HepG2 (cell line): ENCODE measurements around the gene LPXN. TPM values are rescaled to one million over a fixed set of nuclear protein-coding genes. Genes with fewer than 3 reads are reported as not detected.
A peak's percentile ranks its signal among the peaks of the same experiment; 100 is the strongest.

Experiments used
- EP300 ChIP-seq, 3 experiments: sonication (generic) in 1 of 3; formaldehyde crosslinking in 1 of 3; IDR thresholded peaks; 2 replicates each; pipeline versions ENCODE4 v1.5.1 to v1.6.1; 2011 to 2020; ENCODE audit warnings: low read depth in 2 of 3, low read length in 2 of 3, borderline replicate concordance in 1 of 3, improper control_type of control experiment in 1 of 3, mild to moderate bottlenecking in 1 of 3, missing genetic modification reagents in 1 of 3, moderate library complexity in 1 of 3
- FOXK1 ChIP-seq: sonication (generic); formaldehyde crosslinking; IDR thresholded peaks from 2 replicates; pipeline ENCODE4 v1.4.0; 2020; ENCODE audit warnings: low read depth, missing genetic modification reagents, borderline replicate concordance
- SOX5 ChIP-seq: IDR thresholded peaks from 2 replicates; pipeline ENCODE4 v1.6.1; 2016; ENCODE audit warnings: borderline replicate concordance
- ZNF138 ChIP-seq: sonication (generic); formaldehyde crosslinking; IDR thresholded peaks from 2 replicates; pipeline ENCODE4 v1.5.0; 2020; ENCODE audit warnings: mild to moderate bottlenecking, low read depth, missing genetic modification reagents
- ZNF337 ChIP-seq: sonication (generic); formaldehyde crosslinking; IDR thresholded peaks from 2 replicates; pipeline ENCODE4 v1.5.1; 2020; ENCODE audit warnings: missing genetic modification reagents, low read depth, mild to moderate bottlenecking, borderline replicate concordance
- ZNF709 ChIP-seq: sonication (generic); formaldehyde crosslinking; IDR thresholded peaks from 2 replicates; pipeline ENCODE4 v1.5.0; 2020; ENCODE audit warnings: mild to moderate bottlenecking, missing genetic modification reagents
- ZNF772 ChIP-seq: sonication (generic); formaldehyde crosslinking; IDR thresholded peaks from 2 replicates; pipeline ENCODE4 v1.5.0; 2020; ENCODE audit warnings: mild to moderate bottlenecking, missing genetic modification reagents
- polyA plus RNA-seq, 8 experiments: library from polyadenylated mRNA; depleted of rRNA in 3 of 8; stranded (reverse) in 7 of 8; unstranded in 1 of 8; fragments of >200 nt; fragmentation: Illumina TruSeq in 4 of 8; extraction: Trizol in 4 of 8; gene quantifications; 2 replicates each; pipeline versions ENCODE4 v1.2.1 to v1.2.3, GENCODE V29; 2011 to 2016; ENCODE audit warnings: low read depth in 4 of 8, missing spikeins in 1 of 8, mixed read lengths in 1 of 8; ENCODE audit not compliant: insufficient read depth in 1 of 8
- total RNA-seq, 5 experiments: library from RNA; depleted of rRNA; stranded (reverse); fragments of >200 nt; fragmentation: Illumina TruSeq; extraction: Trizol; gene quantifications; 2 replicates each; pipeline ENCODE4 v1.2.3, GENCODE V29; 2016; ENCODE audit warnings: low read depth in 1 of 5
- TF ChIP-seq, protein P1 (sequence below): sonication (generic); formaldehyde crosslinking; IDR thresholded peaks from 2 replicates; pipeline ENCODE4 v1.4.0; 2020; ENCODE audit warnings: missing genetic modification reagents, borderline replicate concordance
- TF ChIP-seq, protein P2 (sequence below): sonication (generic); formaldehyde crosslinking; IDR thresholded peaks from 2 replicates; pipeline ENCODE4 v1.4.0; 2020; ENCODE audit warnings: missing genetic modification reagents
- TF ChIP-seq, protein P3 (sequence below): sonication (generic); formaldehyde crosslinking; IDR thresholded peaks from 2 replicates; pipeline ENCODE4 v1.5.1; 2020; ENCODE audit warnings: mild to moderate bottlenecking, missing genetic modification reagents, borderline replicate concordance
- TF ChIP-seq, protein P4 (sequence below): sonication (generic); formaldehyde crosslinking; IDR thresholded peaks from 2 replicates; pipeline ENCODE4 v1.4.0; 2020; ENCODE audit warnings: missing genetic modification reagents
- TF ChIP-seq, protein P5 (sequence below): sonication (generic); formaldehyde crosslinking; IDR thresholded peaks from 2 replicates; pipeline ENCODE4 v1.4.0; 2020; ENCODE audit warnings: missing genetic modification reagents

LPXN gene
- total and polyA plus RNA-seq, 2 of the 13 experiments (the other 11 are each of a cell fraction or from before 2014, with no cell fraction given) = 1.7 to 3.5 TPM

DNA sequence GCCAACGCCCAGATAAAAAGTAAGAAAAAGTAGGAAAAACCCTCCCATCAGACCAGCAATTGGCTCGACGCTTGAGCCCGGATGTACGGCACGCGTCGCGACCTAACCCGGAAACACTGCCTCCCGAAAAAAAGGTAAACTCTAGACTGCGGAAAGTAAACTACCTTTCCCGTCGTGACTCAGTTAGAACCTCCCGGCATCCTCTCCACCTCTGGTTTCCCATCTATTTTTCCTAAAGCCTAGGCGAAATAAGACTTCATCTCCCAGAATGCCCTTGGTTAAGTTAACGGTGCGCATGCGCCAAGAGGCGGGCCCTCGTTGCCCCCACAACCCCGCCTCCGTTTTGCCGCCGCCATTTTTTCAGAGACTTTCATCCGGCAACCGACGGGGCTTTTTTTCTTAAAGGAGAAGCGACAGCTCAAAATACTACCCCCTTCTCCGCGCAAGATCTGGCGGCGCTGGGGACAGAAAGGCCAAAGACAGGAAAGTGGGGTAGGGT lies 2.5 kb upstream of the LPXN start (continued):
- TF ChIP-seq, protein P1, sequence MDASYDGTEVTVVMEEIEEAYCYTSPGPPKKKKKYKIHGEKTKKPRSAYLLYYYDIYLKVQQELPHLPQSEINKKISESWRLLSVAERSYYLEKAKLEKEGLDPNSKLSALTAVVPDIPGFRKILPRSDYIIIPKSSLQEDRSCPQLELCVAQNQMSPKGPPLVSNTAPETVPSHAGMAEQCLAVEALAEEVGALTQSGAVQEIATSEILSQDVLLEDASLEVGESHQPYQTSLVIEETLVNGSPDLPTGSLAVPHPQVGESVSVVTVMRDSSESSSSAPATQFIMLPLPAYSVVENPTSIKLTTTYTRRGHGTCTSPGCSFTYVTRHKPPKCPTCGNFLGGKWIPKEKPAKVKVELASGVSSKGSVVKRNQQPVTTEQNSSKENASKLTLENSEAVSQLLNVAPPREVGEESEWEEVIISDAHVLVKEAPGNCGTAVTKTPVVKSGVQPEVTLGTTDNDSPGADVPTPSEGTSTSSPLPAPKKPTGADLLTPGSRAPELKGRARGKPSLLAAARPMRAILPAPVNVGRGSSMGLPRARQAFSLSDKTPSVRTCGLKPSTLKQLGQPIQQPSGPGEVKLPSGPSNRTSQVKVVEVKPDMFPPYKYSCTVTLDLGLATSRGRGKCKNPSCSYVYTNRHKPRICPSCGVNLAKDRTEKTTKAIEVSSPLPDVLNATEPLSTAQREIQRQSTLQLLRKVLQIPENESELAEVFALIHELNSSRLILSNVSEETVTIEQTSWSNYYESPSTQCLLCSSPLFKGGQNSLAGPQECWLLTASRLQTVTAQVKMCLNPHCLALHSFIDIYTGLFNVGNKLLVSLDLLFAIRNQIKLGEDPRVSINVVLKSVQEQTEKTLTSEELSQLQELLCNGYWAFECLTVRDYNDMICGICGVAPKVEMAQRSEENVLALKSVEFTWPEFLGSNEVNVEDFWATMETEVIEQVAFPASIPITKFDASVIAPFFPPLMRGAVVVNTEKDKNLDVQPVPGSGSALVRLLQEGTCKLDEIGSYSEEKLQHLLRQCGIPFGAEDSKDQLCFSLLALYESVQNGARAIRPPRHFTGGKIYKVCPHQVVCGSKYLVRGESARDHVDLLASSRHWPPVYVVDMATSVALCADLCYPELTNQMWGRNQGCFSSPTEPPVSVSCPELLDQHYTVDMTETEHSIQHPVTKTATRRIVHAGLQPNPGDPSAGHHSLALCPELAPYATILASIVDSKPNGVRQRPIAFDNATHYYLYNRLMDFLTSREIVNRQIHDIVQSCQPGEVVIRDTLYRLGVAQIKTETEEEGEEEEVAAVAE (CRISPR knock-in tag) = no peak
- TF ChIP-seq, protein P2, sequence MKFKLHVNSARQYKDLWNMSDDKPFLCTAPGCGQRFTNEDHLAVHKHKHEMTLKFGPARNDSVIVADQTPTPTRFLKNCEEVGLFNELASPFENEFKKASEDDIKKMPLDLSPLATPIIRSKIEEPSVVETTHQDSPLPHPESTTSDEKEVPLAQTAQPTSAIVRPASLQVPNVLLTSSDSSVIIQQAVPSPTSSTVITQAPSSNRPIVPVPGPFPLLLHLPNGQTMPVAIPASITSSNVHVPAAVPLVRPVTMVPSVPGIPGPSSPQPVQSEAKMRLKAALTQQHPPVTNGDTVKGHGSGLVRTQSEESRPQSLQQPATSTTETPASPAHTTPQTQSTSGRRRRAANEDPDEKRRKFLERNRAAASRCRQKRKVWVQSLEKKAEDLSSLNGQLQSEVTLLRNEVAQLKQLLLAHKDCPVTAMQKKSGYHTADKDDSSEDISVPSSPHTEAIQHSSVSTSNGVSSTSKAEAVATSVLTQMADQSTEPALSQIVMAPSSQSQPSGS (CRISPR knock-in tag) = no peak
- TF ChIP-seq SOX5 (0 out of 2 replicates have a peak, but pooled peaks have one; percentile 7), ZNF772 (peak; percentile 50; the same call in 1 of the 2 replicates), ZNF709 (CRISPR knock-in tag) (no peak; the same call in 1 of the 2 replicates), ZNF337 (CRISPR knock-in tag) (no peak), FOXK1 (CRISPR knock-in tag) (peak; percentile 98), EP300 (IDR thresholded peaks at IDR 0.05; ENCODE audit: low read depth in 2 of 2, low read length in 2 of 2) (no peak; a peak in 1 of 4 replicates), EP300 (CRISPR knock-in tag; IDR thresholded peaks at IDR 0.05; ENCODE audit: borderline replicate concordance) (no peak), ZNF138 (no peak)
- TF ChIP-seq, protein P3, sequence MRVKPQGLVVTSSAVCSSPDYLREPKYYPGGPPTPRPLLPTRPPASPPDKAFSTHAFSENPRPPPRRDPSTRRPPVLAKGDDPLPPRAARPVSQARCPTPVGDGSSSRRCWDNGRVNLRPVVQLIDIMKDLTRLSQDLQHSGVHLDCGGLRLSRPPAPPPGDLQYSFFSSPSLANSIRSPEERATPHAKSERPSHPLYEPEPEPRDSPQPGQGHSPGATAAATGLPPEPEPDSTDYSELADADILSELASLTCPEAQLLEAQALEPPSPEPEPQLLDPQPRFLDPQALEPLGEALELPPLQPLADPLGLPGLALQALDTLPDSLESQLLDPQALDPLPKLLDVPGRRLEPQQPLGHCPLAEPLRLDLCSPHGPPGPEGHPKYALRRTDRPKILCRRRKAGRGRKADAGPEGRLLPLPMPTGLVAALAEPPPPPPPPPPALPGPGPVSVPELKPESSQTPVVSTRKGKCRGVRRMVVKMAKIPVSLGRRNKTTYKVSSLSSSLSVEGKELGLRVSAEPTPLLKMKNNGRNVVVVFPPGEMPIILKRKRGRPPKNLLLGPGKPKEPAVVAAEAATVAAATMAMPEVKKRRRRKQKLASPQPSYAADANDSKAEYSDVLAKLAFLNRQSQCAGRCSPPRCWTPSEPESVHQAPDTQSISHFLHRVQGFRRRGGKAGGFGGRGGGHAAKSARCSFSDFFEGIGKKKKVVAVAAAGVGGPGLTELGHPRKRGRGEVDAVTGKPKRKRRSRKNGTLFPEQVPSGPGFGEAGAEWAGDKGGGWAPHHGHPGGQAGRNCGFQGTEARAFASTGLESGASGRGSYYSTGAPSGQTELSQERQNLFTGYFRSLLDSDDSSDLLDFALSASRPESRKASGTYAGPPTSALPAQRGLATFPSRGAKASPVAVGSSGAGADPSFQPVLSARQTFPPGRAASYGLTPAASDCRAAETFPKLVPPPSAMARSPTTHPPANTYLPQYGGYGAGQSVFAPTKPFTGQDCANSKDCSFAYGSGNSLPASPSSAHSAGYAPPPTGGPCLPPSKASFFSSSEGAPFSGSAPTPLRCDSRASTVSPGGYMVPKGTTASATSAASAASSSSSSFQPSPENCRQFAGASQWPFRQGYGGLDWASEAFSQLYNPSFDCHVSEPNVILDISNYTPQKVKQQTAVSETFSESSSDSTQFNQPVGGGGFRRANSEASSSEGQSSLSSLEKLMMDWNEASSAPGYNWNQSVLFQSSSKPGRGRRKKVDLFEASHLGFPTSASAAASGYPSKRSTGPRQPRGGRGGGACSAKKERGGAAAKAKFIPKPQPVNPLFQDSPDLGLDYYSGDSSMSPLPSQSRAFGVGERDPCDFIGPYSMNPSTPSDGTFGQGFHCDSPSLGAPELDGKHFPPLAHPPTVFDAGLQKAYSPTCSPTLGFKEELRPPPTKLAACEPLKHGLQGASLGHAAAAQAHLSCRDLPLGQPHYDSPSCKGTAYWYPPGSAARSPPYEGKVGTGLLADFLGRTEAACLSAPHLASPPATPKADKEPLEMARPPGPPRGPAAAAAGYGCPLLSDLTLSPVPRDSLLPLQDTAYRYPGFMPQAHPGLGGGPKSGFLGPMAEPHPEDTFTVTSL (CRISPR knock-in tag) = no peak
- TF ChIP-seq, protein P4, sequence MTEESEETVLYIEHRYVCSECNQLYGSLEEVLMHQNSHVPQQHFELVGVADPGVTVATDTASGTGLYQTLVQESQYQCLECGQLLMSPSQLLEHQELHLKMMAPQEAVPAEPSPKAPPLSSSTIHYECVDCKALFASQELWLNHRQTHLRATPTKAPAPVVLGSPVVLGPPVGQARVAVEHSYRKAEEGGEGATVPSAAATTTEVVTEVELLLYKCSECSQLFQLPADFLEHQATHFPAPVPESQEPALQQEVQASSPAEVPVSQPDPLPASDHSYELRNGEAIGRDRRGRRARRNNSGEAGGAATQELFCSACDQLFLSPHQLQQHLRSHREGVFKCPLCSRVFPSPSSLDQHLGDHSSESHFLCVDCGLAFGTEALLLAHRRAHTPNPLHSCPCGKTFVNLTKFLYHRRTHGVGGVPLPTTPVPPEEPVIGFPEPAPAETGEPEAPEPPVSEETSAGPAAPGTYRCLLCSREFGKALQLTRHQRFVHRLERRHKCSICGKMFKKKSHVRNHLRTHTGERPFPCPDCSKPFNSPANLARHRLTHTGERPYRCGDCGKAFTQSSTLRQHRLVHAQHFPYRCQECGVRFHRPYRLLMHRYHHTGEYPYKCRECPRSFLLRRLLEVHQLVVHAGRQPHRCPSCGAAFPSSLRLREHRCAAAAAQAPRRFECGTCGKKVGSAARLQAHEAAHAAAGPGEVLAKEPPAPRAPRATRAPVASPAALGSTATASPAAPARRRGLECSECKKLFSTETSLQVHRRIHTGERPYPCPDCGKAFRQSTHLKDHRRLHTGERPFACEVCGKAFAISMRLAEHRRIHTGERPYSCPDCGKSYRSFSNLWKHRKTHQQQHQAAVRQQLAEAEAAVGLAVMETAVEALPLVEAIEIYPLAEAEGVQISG (CRISPR knock-in tag) = peak; percentile 94
- TF ChIP-seq, protein P5, sequence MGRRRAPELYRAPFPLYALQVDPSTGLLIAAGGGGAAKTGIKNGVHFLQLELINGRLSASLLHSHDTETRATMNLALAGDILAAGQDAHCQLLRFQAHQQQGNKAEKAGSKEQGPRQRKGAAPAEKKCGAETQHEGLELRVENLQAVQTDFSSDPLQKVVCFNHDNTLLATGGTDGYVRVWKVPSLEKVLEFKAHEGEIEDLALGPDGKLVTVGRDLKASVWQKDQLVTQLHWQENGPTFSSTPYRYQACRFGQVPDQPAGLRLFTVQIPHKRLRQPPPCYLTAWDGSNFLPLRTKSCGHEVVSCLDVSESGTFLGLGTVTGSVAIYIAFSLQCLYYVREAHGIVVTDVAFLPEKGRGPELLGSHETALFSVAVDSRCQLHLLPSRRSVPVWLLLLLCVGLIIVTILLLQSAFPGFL = no peak
